Neuronal stem cell (in vitro differentiated cells): ENCODE measurements around the gene ARIH2.
"Not testable (repeated sequence)": the region's sequence is repeated elsewhere in the genome, so short reads cannot be mapped to it uniquely, and the experiment has no call there.

Source experiments
- DNase-seq: peaks from one replicate; pipeline ENCODE4 v3.0.0-alpha.2; 2013; ENCODE audit warnings: low spot score
- H2AFZ ChIP-seq: one replicate; pipeline ENCODE4 v1.6.1; 2013; ENCODE audit warnings: mild to moderate bottlenecking, low read length, inconsistent platforms
- H2AK5ac ChIP-seq: 2 replicates; pipeline ENCODE4 v1.6.1; 2013; ENCODE audit warnings: low read depth, mild to moderate bottlenecking, inconsistent platforms, low read length, moderate library complexity, mixed read lengths
- H2BK120ac ChIP-seq: 2 replicates; pipeline ENCODE4 v1.6.1; 2013; ENCODE audit warnings: low read depth, mild to moderate bottlenecking, inconsistent platforms, low read length, moderate library complexity, mixed read lengths
- H2BK12ac ChIP-seq: one replicate; pipeline ENCODE4 v1.6.1; 2013; ENCODE audit warnings: low read length, inconsistent platforms
- H2BK15ac ChIP-seq: 2 replicates; pipeline ENCODE4 v1.6.1; 2013; ENCODE audit warnings: mild to moderate bottlenecking, low read length, inconsistent platforms, mixed read lengths
- H2BK5ac ChIP-seq: one replicate; pipeline ENCODE4 v1.6.1; 2013; ENCODE audit warnings: inconsistent platforms, mild to moderate bottlenecking, low read length, moderate library complexity
- H3K14ac ChIP-seq: one replicate; pipeline ENCODE4 v1.6.1; 2013; ENCODE audit warnings: low read length, inconsistent platforms
- H3K18ac ChIP-seq: 2 replicates; pipeline ENCODE4 v1.6.1; 2013; ENCODE audit warnings: low read length, inconsistent platforms
- H3K23ac ChIP-seq: 2 replicates; pipeline ENCODE4 v1.6.1; 2013; ENCODE audit warnings: low read depth, mild to moderate bottlenecking, mixed read lengths, low read length, inconsistent platforms; ENCODE audit not compliant: poor library complexity
- H3K27ac ChIP-seq: replicated peaks from 3 replicates; pipeline ENCODE4 v1.5.1; 2013; ENCODE audit warnings: low read length, inconsistent platforms
- H3K27me3 ChIP-seq, 3 experiments: 2 replicates each; pipeline ENCODE4 v1.6.1; 2013; ENCODE audit warnings: low read length in 3 of 3, mild to moderate bottlenecking in 2 of 3, inconsistent platforms in 1 of 3, low read depth in 1 of 3, mixed read lengths in 1 of 3, moderate library complexity in 1 of 3; ENCODE audit not compliant: control insufficient read depth in 3 of 3, insufficient read depth in 3 of 3
- H3K36me3 ChIP-seq, 2 donors: replicated peaks in 1 of 2; 2 replicates each; pipeline ENCODE4 v1.6.1; 2013; ENCODE audit warnings: low read length in 2 of 2; ENCODE audit not compliant: control insufficient read depth in 2 of 2, insufficient read depth in 2 of 2
- H3K4ac ChIP-seq: 2 replicates; pipeline ENCODE4 v1.6.1; 2013; ENCODE audit warnings: inconsistent platforms, mild to moderate bottlenecking, low read length, moderate library complexity
- H3K4me1 ChIP-seq, 2 donors: 1 replicate in 1 of 2; 2 replicates in 1 of 2; pipeline ENCODE4 v1.6.1; 2013; ENCODE audit warnings: low read length in 2 of 2, low read depth in 1 of 2; ENCODE audit not compliant: control insufficient read depth in 2 of 2, insufficient read depth in 1 of 2
- H3K4me2 ChIP-seq: one replicate; pipeline ENCODE4 v1.6.1; 2013; ENCODE audit warnings: mild to moderate bottlenecking, low read length, inconsistent platforms; ENCODE audit not compliant: insufficient read depth, poor library complexity, severe bottlenecking
- H3K4me3 ChIP-seq, 2 donors: 2 replicates each; pipeline ENCODE4 v1.5.1; 2013; ENCODE audit warnings: low read length in 2 of 2, mild to moderate bottlenecking in 2 of 2, inconsistent platforms in 1 of 2, moderate library complexity in 1 of 2
- H3K79me1 ChIP-seq: one replicate; pipeline ENCODE4 v1.6.1; 2013; ENCODE audit warnings: low read depth, mild to moderate bottlenecking, inconsistent platforms, low read length, moderate library complexity
- H3K9ac ChIP-seq: one replicate; pipeline ENCODE4 v1.6.1; 2013; ENCODE audit warnings: mild to moderate bottlenecking, low read depth, low read length, inconsistent platforms; ENCODE audit not compliant: poor library complexity
- H3K9me3 ChIP-seq, 2 donors: replicated peaks in 1 of 2; 2 replicates each; pipeline versions ENCODE3 to v1.6.1; 2013; ENCODE audit warnings: low read length in 2 of 2, mild to moderate bottlenecking in 2 of 2, inconsistent platforms in 1 of 2, low read depth in 1 of 2, mixed read lengths in 1 of 2, moderate library complexity in 1 of 2; ENCODE audit not compliant: control insufficient read depth in 2 of 2, insufficient read depth in 1 of 2
- H4K8ac ChIP-seq: one replicate; pipeline ENCODE4 v1.6.1; 2013; ENCODE audit warnings: low read depth, mild to moderate bottlenecking, inconsistent platforms, low read length, moderate library complexity
- H4K91ac ChIP-seq: one replicate; pipeline ENCODE4 v1.6.1; 2013; ENCODE audit warnings: low read length, low read depth, mild to moderate bottlenecking, inconsistent platforms; ENCODE audit not compliant: poor library complexity
- WGBS, 2 donors: extraction: QIAGEN DNeasy Blood & Tissue Kit; methylation state at CpG; one replicate each; pipeline ENCODE4 v1.1.7; 2013; ENCODE audit warnings: missing lambda C conversion rate in 2 of 2, mixed read lengths in 1 of 2; ENCODE audit not compliant: insufficient read length in 2 of 2, insufficient replicate concordance in 1 of 2; ENCODE audit errors: extremely low coverage in 2 of 2; 5-methylcytosine and 5-hydroxymethylcytosine counted together

The ARIH2 gene

GRCh38 chr3:48899273-48899672, 19.4 kb upstream of the ARIH2 start:
- Histone ChIP-seq H3K36me3 (no peaks in the 10 kb centered on the region), H2AK5ac (no peak overlapping the region), H4K91ac (no peak overlapping the region), H2BK120ac (no peak overlapping the region), H4K8ac (no peak overlapping the region), H3K18ac (no peak overlapping the region), H3K9me3 (no peaks in the 10 kb centered on the region), H3K9ac (no peak overlapping the region), H2BK12ac (no peak overlapping the region), H3K23ac (no peak overlapping the region), H2AFZ (peak overlapping the region; percentile 99), H2BK5ac (no peak overlapping the region), H3K14ac (no peak overlapping the region), H3K27ac (no peak overlapping the region), H3K4me3 (peak overlapping the region in 1 of 2 donors; percentile 64), H3K4me1 (peaks cover 4% of the 10 kb centered on the region in 2 donors), H3K4ac (no peak overlapping the region), H3K79me1 (no peaks in the 10 kb centered on the region), H3K27me3 (peaks cover 0 to 7% (median 0%) of the 10 kb centered on the region in 3 experiments), H2BK15ac (no peak overlapping the region), H3K4me2 (no peak overlapping the region)
- no CpG with 5 or more reads among the region's 4 CpGs for WGBS, 2 donors
- DNase-seq, result no peak

- H3K18ac ChIP-seq, H2AK5ac ChIP-seq, H3K36me3 ChIP-seq, H2AFZ ChIP-seq, H3K27me3 ChIP-seq, H4K91ac ChIP-seq, H2BK12ac ChIP-seq, H3K9ac ChIP-seq, H4K8ac ChIP-seq, H3K79me1 ChIP-seq, H3K9me3 ChIP-seq, H2BK120ac ChIP-seq, H3K4me3 ChIP-seq, DNase-seq, H3K4me2 ChIP-seq, H3K4me1 ChIP-seq, H2BK5ac ChIP-seq, H2BK15ac ChIP-seq, H3K14ac ChIP-seq, H3K27ac ChIP-seq, H3K23ac ChIP-seq, H3K4ac ChIP-seq: not testable (repeated sequence)
- WGBS, 2 donors, result no CpG with 5 or more reads among the region's 13 CpGs
Observed at GRCh38 chr3:48907026-48907425, 11.6 kb upstream of the ARIH2 start.

- WGBS, 2 donors, result no CpG with 5 or more reads among the region's 1 CpG
- H2AK5ac ChIP-seq, result no peak overlapping the region
- no peak overlapping the region for H3K23ac ChIP-seq
- H3K79me1 ChIP-seq, result peaks cover 3% of the 10 kb centered on the region
- no peak overlapping the region for H3K18ac ChIP-seq
- no peak overlapping the region for H3K9ac ChIP-seq
- H3K4ac ChIP-seq, result no peak overlapping the region
- H4K91ac ChIP-seq, result no peak overlapping the region
- DNase-seq, result no peak
- H3K9me3 ChIP-seq, result no peaks in the 10 kb centered on the region
- no peak overlapping the region for H4K8ac ChIP-seq
- H3K27me3 ChIP-seq, result no peaks in the 10 kb centered on the region
- H3K4me2 ChIP-seq, result no peak overlapping the region
- H2BK5ac ChIP-seq, result no peak overlapping the region
- no peaks in the 10 kb centered on the region for H3K36me3 ChIP-seq
- no peak overlapping the region for H3K27ac ChIP-seq
- H3K4me1 ChIP-seq, result peaks cover 2 to 5% of the 10 kb centered on the region in 2 donors
- H3K14ac ChIP-seq, result no peak overlapping the region
- no peak overlapping the region for H2BK12ac ChIP-seq
- no peak overlapping the region for H2BK120ac ChIP-seq
- no peak overlapping the region for H2BK15ac ChIP-seq
- H3K4me3 ChIP-seq, result no peak overlapping the region
- H2AFZ ChIP-seq, result no peak overlapping the region
Observed at GRCh38 chr3:48915296-48915695, 3.3 kb upstream of the ARIH2 start.

- Histone ChIP-seq H2BK120ac (no peak overlapping the region), H2BK12ac (no peak overlapping the region), H3K23ac (peak overlapping the region; percentile 55), H4K91ac (no peak overlapping the region), H3K4me3 (peak overlapping the region; percentile 65 to 98), H3K4me2 (peak overlapping the region; percentile 75), H2AFZ (peak overlapping the region; percentile 95), H3K18ac (peak overlapping the region; percentile 78), H3K9ac (peak overlapping the region; percentile 80), H3K9me3 (no peaks in the 10 kb centered on the region), H3K27ac (peak overlapping the region; percentile 58), H3K4me1 (peaks cover 2 to 5% of the 10 kb centered on the region in 2 donors), H2BK5ac (peak overlapping the region; percentile 60), H3K79me1 (peaks cover 4% of the 10 kb centered on the region), H3K27me3 (no peaks in the 10 kb centered on the region), H2BK15ac (no peak overlapping the region), H3K36me3 (peaks cover 0 to 29% of the 10 kb centered on the region in 2 donors), H3K4ac (no peak overlapping the region), H4K8ac (no peak overlapping the region), H3K14ac (no peak overlapping the region), H2AK5ac (peak overlapping the region; percentile 74)
- no CpG with 5 or more reads among the region's 54 CpGs for WGBS, 2 donors
- no peak for DNase-seq
Observed at GRCh38 chr3:48919215-48920138, 835 bp downstream of the ARIH2 start.
